GM12864 (cell line): ENCODE results near the gene SNPH.

Experiments
- DNase-seq: peaks from one replicate; pipeline ENCODE4 v3.0.0-alpha.2; 2011; ENCODE audit warnings: low read depth
- H3K4me3 ChIP-seq: 2 replicates; pipeline ENCODE4 v1.5.1; 2011; ENCODE audit warnings: mild to moderate bottlenecking, low read depth, low read length, control low read depth
- TF ChIP-seq, protein P1 (sequence below): IDR thresholded peaks from 2 replicates; pipeline ENCODE4 v1.5.1; 2011; ENCODE audit warnings: low read depth, mild to moderate bottlenecking, moderate library complexity, low read length, control low read depth, inconsistent platforms; ENCODE audit errors: missing control alignments

Gene SNPH

DNA sequence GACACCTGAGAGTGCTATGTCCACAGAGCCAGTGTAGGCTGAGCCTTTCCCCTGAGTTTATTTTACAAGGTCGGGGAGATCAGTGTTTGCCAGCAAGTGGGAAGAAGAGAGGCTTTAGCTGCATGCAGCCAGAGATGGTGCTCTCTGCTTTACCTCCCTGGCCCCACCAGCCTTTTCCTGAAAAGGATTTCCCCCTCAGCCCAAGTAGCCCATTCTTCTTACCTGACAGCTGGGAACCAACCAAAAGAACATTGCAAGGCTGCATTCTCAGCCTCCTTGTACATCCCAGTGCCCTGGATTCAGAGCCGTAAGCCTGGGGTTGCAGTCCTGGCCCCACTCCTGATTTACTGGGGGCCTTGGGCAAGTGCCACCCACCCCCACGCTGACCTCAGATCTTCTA is 16.9 kb downstream of the SNPH start:
- no peak for DNase-seq
- TF ChIP-seq, protein P1, sequence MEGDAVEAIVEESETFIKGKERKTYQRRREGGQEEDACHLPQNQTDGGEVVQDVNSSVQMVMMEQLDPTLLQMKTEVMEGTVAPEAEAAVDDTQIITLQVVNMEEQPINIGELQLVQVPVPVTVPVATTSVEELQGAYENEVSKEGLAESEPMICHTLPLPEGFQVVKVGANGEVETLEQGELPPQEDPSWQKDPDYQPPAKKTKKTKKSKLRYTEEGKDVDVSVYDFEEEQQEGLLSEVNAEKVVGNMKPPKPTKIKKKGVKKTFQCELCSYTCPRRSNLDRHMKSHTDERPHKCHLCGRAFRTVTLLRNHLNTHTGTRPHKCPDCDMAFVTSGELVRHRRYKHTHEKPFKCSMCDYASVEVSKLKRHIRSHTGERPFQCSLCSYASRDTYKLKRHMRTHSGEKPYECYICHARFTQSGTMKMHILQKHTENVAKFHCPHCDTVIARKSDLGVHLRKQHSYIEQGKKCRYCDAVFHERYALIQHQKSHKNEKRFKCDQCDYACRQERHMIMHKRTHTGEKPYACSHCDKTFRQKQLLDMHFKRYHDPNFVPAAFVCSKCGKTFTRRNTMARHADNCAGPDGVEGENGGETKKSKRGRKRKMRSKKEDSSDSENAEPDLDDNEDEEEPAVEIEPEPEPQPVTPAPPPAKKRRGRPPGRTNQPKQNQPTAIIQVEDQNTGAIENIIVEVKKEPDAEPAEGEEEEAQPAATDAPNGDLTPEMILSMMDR, result no peak

DNA sequence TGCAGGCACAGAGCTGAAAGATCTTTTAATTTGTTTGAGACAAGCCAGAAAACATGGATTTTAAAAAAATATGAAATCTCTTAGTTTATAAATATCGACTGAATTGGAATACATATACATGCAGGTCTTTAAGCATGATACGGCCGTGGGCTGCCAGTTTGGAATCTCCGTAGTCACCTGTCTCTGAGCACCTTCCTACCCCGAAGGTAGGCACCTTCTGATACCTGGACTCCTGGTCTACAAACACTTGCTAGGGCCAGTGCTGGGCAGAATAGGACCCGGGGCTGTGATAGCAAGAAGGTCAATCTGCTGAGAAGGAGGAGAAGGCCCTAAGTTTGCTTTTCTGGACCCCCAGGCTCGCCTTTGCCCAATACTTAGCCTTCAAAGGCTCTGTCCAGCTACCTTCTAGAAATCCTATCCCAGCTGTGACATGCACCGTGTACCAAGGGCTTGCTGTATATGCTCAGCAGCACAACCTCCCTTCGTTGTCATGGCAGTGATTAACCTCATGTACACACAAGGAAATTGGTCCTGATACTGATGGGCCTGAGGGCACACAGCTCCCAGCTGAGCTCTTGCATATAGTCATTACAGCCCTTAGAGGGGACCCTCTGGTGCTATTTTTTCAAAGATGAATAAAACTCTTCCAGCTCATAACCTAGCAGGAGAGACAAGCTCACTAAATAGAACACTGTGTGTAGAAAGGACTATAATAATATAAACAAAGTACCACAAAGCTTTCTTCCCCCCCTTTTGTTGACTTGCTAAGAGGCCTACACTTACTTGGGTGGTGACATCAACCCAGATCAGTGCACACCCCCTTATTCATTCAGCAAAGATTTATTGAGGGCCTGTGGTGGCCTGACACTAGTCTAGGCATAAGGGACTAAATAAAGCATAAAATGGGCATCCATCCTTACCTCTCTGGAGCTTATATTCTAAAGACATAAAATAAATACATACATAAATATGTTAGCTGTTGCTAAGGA is 17.7 kb downstream of the SNPH start:
- H3K4me3 ChIP-seq, result no peak overlapping the region
- TF ChIP-seq, protein P1, result no peak
- DNase-seq, result no peak

More for the DNA sequence above, 16.9 kb downstream of the SNPH start:
- no peak overlapping the region for H3K4me3 ChIP-seq

DNA sequence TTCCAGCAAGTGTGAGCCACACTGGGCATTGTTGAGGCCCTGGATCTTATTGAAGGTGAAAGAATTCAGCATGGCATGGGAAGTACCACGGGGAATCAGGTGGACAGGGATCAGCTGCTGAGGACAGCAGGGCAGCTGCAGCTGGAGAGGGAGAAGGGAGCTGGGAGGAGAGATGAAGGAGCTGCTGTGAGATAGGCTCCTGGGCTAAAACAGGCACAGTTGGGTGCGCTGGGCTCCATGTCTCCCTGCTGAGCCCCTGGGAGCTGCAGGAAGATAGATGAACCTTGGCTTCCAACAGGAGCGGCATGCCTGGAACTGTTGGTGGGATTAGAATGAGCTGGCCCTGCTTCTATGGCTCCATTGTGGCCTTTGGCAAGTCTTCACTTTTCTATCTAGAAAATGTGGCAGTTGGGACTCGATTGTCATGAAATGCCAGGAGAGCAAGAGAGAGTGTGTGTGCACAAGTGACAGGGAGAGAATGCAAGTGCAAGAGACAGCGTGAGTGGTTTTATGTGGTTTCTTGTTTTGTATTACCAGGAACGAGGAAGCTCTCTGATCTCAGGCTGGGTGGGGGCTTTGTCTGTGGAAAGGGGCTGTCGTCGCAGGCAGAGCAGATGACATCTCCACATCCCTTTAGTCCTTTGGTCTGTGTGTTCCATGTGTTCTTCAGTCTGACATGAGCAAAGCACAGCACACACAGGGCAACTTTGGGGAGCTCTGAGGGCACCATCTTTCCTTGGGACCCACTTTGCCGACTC is 20.4 kb downstream of the SNPH start:
- H3K4me3 ChIP-seq, result no peak overlapping the region
- TF ChIP-seq, protein P1, result no peak
- DNase-seq, result no peak

DNA sequence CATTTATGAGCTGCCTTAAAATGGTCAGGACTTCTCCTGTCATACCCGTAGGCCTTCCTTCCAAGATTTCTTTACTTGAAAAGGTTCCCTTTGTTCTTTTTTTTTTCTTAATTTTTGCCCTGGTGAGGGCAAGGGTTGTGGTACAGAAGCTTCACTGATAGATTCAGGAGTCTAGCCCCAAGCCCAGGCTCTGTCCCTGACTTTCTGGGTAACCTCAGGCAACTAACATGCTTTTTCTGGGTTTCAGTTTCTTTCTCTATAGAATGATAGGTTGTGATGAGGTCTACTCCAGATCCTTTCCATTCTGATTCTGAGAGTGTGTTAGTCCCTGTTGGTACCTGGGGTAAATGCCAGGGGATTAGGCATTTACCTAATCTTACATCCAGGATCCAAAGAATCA is 21.2 kb downstream of the SNPH start:
- H3K4me3 ChIP-seq, result no peak overlapping the region
- no peak for DNase-seq
- TF ChIP-seq, protein P1, result no peak

DNA sequence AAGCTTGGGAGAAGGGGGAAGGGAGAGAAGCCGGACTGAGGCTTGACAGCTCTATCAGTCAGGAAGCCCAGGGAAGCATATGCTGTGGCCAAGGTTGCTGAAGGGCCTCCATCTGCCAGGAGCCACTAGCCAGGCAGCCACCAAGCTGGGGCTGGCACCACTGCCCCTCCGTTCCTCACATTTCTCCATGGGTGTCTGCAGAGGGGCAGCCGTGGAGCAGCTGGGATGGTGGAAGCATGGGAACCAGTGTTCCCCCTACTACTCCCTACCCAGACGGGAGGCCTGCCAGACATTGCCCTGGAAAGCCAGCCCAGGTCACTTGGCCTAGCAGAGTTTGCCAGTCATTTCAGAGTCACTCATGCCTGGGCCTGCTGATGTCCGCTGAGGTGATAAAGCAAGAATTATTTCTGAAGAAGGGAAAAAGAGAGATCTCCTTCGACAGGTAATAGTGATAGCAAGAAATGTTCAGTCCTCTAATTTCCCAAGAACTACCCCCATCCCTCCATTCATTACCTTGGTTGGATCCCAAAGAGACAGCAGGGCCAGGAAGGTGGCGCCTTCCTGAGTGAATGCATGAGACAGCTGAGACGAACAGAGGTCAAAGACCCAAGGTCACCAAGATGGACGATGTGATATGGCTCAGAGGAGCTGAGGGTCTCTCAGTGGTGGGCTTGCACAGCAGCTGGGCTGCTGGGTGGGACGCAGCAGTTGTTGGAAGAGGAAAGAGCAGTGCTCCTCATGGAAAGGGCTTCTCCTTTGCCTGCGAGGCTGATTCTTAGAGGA is 21.9 kb downstream of the SNPH start:
- no peak for DNase-seq
- TF ChIP-seq, protein P1, result no peak
- no peak overlapping the region for H3K4me3 ChIP-seq

DNA sequence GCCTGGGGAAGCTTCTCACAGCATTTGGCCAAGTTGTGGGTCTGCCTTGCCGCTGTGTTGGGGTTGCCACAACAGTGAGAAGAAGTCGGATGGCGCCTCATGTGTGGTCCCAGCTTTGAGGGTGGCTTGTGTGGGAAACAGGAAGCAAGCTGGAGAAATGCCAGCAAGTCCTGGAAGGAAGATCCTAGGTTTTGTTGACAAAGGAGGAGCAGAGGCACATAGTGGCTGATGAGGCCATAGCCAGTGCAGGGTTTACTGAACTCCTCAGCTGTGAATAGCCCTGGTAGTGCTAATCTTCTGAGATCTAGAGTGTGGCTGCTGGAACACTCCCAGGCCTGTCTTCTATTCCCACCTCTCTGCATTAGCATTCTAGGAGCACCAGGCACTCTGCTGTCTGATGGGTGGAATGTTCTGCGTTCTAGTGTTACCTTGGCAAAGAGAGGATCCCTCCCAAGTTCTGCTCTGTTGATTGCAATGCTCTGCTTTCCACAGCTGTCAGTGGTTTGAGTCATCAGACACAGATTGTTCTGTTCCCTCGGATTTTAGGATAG is 25.2 kb downstream of the SNPH start:
- TF ChIP-seq, protein P1, result no peak
- no peak overlapping the region for H3K4me3 ChIP-seq
- no peak for DNase-seq
